ENCODE data around the gene TRPM2.

TRPM2 gene

DNA sequence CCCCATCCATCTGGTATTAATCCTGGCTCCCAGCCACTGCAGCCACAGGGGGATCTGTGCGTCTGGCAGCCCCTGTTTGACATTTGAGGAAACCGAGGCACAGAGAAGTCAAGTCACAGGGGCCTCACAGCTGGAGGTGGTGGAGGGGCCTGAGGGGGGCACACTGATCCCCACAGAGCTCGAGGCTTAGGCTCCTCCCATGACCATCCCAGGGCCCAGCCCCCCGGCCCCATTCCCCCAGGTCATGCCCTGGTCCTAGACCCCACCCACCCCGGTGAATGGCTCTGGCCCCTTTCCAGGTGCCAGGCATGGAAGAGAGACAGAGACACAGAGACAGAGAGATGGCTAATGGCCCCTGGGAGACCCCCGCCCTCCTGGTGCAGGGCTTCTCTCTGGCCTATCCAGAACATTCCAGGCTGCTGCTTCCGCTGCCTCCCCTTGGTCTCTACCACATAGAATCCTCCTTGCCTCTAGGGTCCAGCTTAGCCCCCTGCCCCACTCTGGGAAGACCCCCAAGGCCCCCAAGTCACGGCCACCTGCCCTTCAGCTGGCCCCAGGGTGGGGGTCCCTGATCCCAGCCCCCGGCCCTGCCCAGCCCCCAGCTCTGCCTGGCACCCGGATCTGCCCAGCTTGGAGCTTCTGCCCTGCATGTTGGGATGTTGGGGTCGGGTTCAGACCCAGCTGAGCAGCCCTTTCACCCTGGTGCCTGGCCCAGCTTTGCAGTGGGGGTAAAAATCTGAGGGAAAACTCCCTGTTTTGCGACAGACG lies 72.7 kb downstream of the TRPM2 start:
- no peak for TF ChIP-seq CTCF (IDR thresholded peaks at IDR 0.05)

DNA sequence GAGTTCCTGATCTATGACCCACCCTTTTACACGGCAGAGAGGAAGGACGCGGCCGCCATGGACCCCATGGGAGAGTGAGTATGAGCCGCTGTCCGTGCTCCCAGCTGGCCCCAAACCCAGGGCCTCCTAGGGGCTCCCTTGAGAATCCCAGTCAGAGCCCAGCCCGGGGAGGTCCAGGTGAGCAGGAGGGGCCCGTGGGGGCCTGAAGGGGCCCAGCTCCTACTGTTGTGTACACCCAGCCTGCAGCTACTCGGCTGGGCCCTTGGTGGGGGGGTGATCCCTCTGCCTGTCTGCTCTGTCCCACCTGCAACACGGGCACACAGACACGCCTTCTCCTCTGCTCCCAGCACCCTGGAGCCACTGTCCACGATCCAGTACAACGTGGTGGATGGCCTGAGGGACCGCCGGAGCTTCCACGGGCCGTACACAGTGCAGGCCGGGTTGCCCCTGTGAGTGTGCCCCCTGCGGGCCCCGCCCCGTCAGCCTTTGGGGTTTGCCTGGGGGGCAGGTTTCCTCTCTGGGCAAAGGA lies 73.3 kb downstream of the TRPM2 start:
- no peak for TF ChIP-seq CTCF (IDR thresholded peaks at IDR 0.05)

DNA sequence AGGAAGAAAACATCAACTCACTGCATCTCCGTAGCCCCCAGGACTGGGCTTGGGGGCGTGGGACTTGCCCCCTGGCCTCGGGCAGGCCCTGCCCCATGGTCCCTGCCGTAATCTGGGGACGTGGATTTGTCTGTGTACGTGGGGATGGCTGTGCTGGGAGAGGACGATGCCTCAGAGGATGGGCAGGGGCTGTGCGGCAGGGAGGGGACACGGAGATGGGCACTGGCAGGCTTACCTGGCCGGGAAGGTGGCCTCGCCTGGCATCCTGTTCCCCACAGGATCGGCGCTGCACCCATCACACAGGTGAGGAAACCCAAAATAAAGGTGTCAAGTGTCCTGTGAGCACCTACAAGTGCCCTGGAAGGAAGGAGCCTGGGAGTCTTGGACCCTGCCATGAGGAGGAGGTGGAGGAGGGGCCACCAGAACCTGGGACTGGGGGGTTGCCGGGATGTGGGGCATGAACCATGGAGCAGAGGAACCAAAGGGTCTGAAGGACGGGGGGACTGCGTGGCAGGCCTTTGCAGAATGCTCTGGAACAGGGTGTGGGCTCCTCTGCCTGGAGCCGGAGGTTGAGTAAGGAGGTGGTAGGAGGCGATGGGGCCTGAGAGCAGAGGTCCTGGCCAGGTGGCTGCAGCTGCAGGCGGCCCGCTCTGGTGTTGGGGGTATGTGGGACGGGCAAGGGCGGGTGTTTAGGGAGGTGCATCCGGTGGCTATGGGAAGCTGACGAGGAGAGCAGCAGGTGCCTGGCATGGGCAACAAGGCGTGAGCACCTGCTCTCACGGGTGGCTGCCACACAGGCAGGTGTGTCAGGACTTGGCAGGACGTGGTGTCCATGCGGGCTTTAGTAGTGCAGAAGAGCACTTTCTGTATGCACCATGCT lies 74.1 kb downstream of the TRPM2 start:
- no peak for TF ChIP-seq CTCF (IDR thresholded peaks at IDR 0.05)

DNA sequence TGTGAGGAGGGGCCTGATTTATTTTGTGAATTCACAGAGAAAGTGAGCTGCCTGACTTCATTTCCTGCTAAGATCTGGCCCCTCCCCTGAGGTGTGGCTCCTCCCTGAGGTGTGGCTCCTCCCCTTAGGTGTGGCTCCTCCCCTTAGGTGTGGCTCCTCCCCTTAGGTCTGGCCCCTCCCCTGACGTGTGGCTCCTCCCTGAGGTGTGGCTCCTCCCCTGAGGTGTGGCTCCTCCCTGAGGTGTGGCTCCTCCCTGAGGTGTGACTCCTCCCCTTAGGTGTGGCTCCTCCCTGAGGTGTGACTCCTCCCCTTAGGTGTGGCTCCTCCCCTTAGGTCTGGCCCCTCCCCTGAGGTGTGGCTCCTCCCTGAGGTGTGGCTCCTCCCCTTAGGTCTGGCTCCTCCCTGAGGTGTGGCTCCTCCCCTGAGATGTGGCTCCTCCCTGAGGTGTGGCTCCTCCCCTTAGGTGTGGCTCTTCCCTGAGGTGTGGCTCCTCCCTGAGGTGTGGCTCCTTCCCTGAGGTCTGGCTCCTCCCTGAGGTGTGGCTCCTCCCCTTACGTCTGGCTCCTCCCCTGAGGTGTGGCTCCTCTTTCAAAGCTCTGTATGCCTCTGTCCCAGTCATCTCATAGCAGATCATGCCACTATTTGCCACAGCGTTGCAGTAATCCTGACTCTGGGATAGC lies 75.0 kb downstream of the TRPM2 start:
- no peak for TF ChIP-seq CTCF (IDR thresholded peaks at IDR 0.05)

GRCh38 chr21:44429894-44430293 lies 76.5 kb downstream of the TRPM2 start:
- TF ChIP-seq CTCF (IDR thresholded peaks at IDR 0.05) = no peak

GRCh38 chr21:44431300-44431699 lies 77.9 kb downstream of the TRPM2 start:
- TF ChIP-seq CTCF (IDR thresholded peaks at IDR 0.05) = no peak
